H1 (cell line): ENCODE measurements around the gene KRTAP10-4. TPM values are rescaled to one million over a fixed set of nuclear protein-coding genes. Genes with fewer than 3 reads are reported as not detected.

Experiments used
- CTCF ChIA-PET: fragments of 300-600 bp; sonication (Branson Sonifier 250); formaldehyde crosslinking; loops from one replicate; lab custom pipeline; 2021; ENCODE audit not compliant: partially characterized antibody; lab: Charles Lee
- POLR2A ChIA-PET: fragments of 300-600 bp; sonication (Branson Sonifier 250); formaldehyde crosslinking; loops from one replicate; lab custom pipeline; 2021; ENCODE audit warnings: inconsistent platforms; ENCODE audit not compliant: partially characterized antibody; lab: Charles Lee
- DNase-seq, 2 experiments: peaks; one replicate each; pipeline versions ENCODE4 v3.0.0 to v3.0.0-alpha.2; 2010 to 2022; ENCODE audit warnings: low spot score in 2 of 2, low read depth in 1 of 2, mixed read lengths in 1 of 2
- FAIRE-seq: peaks from 2 replicates; lab custom pipeline; 2011; peaks lifted over from hg19 to GRCh38; lab: Jason Lieb, UNC
- H2AFZ ChIP-seq: 2 replicates; pipeline ENCODE4 v1.8.1; 2012; ENCODE audit warnings: low read length, inconsistent platforms
- H2AK5ac ChIP-seq: 2 replicates; pipeline ENCODE4 v1.6.1; 2013; ENCODE audit warnings: low read depth, low read length
- H2BK120ac ChIP-seq: replicated peaks from 2 replicates; pipeline ENCODE3; 2013; ENCODE audit warnings: low read depth, low read length, inconsistent platforms
- H2BK12ac ChIP-seq: 2 replicates; pipeline ENCODE4 v1.6.1; 2013; ENCODE audit warnings: low read depth, low read length
- H2BK15ac ChIP-seq: 2 replicates; pipeline ENCODE4 v1.6.1; 2013; ENCODE audit warnings: low read length
- H2BK20ac ChIP-seq: 2 replicates; pipeline ENCODE4 v1.6.1; 2013; ENCODE audit warnings: low read length
- H2BK5ac ChIP-seq: 2 replicates; pipeline ENCODE4 v1.6.1; 2013; ENCODE audit warnings: low read depth, low read length
- H3K14ac ChIP-seq: 2 replicates; pipeline ENCODE4 v1.6.1; 2013; ENCODE audit warnings: inconsistent platforms; ENCODE audit not compliant: insufficient read length
- H3K18ac ChIP-seq: 2 replicates; pipeline ENCODE4 v1.6.1; 2013; ENCODE audit warnings: low read length; ENCODE audit errors: extremely low read depth
- H3K23ac ChIP-seq: 2 replicates; pipeline ENCODE4 v1.6.1; 2013; ENCODE audit warnings: inconsistent platforms; ENCODE audit not compliant: insufficient read length
- H3K23me2 ChIP-seq: 2 replicates; pipeline ENCODE4 v1.6.1; 2013; ENCODE audit warnings: low read depth, low read length
- H3K27ac ChIP-seq: 2 replicates; pipeline ENCODE4 v1.6.1; 2011; ENCODE audit warnings: low read depth, low read length, inconsistent platforms
- H3K27me3 ChIP-seq, 4 experiments: replicated peaks in 1 of 4; 1 replicate in 1 of 4; 2 replicates in 3 of 4; pipeline versions ENCODE4 v1.6.1 to v1.8.1; 2011 to 2013; ENCODE audit warnings: low read length in 3 of 4, mild to moderate bottlenecking in 3 of 4, inconsistent platforms in 2 of 4, mixed read lengths in 2 of 4, moderate library complexity in 1 of 4; ENCODE audit not compliant: control insufficient read depth in 3 of 4, insufficient read depth in 3 of 4; ENCODE audit errors: extremely low read depth in 1 of 4
- H3K36me3 ChIP-seq, 4 experiments: 2 replicates each; pipeline versions ENCODE4 v1.6.1 to v1.8.1; 2011 to 2013; ENCODE audit warnings: mild to moderate bottlenecking in 4 of 4, low read length in 3 of 4, moderate library complexity in 2 of 4, control low read depth in 1 of 4, inconsistent platforms in 1 of 4; ENCODE audit not compliant: insufficient read depth in 4 of 4, control insufficient read depth in 2 of 4
- H3K4ac ChIP-seq: replicated peaks from 2 replicates; pipeline ENCODE3; 2013; ENCODE audit warnings: low read length, low read depth, mixed read lengths, inconsistent platforms; ENCODE audit not compliant: insufficient read length
- H3K4me1 ChIP-seq, 4 experiments: replicated peaks in 1 of 4; 1 replicate in 1 of 4; 2 replicates in 3 of 4; pipeline versions ENCODE4 v1.6.1 to v1.8.1; 2011 to 2013; ENCODE audit warnings: low read length in 3 of 4, inconsistent platforms in 2 of 4, mixed read lengths in 1 of 4; ENCODE audit not compliant: insufficient read depth in 4 of 4, control insufficient read depth in 3 of 4
- H3K4me2 ChIP-seq, 2 experiments: 2 replicates each; pipeline versions ENCODE4 v1.6.1 to v1.8.1; 2011 to 2013; ENCODE audit warnings: low read depth in 2 of 2, low read length in 2 of 2, control low read depth in 1 of 2, inconsistent platforms in 1 of 2, mild to moderate bottlenecking in 1 of 2; ENCODE audit not compliant: insufficient read depth in 1 of 2
- H3K4me3 ChIP-seq, 4 experiments: fragments of 200-600, 300-600 bp in 1 of 4; sonication (generic), shearing (Covaris generic), sonication (Bioruptor Twin) in 1 of 4; 2 replicates each; pipeline versions ENCODE4 v1.5.1 to v1.8.1; 2011 to 2016; ENCODE audit warnings: low read length in 4 of 4, low read depth in 3 of 4, control low read depth in 2 of 4, inconsistent platforms in 2 of 4, mild to moderate bottlenecking in 2 of 4, mixed read lengths in 1 of 4, moderate library complexity in 1 of 4; ENCODE audit not compliant: insufficient read depth in 2 of 4; ENCODE audit errors: extremely low read depth in 1 of 4
- H3K56ac ChIP-seq: replicated peaks from 2 replicates; pipeline ENCODE3; 2013; ENCODE audit warnings: low read depth, mild to moderate bottlenecking, mixed read lengths, low read length, inconsistent platforms; ENCODE audit not compliant: insufficient read length
- H3K79me1 ChIP-seq: 2 replicates; pipeline ENCODE4 v1.6.1; 2013; ENCODE audit warnings: low read depth, low read length, control low read depth
- H3K79me2 ChIP-seq, 2 experiments: 2 replicates each; pipeline versions ENCODE4 v1.6.1 to v1.8.1; 2012 to 2013; ENCODE audit warnings: low read length in 2 of 2, mild to moderate bottlenecking in 2 of 2, inconsistent platforms in 1 of 2; ENCODE audit not compliant: insufficient read depth in 2 of 2, control insufficient read depth in 1 of 2
- H3K9ac ChIP-seq, 4 experiments: replicated peaks in 1 of 4; 1 replicate in 1 of 4; 2 replicates in 3 of 4; pipeline versions ENCODE4 v1.6.1 to v1.8.1; 2011 to 2013; ENCODE audit warnings: low read depth in 3 of 4, low read length in 3 of 4, control low read depth in 2 of 4, mild to moderate bottlenecking in 2 of 4, moderate library complexity in 2 of 4, inconsistent platforms in 1 of 4; ENCODE audit errors: extremely low read depth in 1 of 4
- H3K9me3 ChIP-seq, 2 experiments: 2 replicates each; pipeline versions ENCODE4 v1.6.1 to v1.8.1; 2012 to 2013; ENCODE audit warnings: mild to moderate bottlenecking in 2 of 2, moderate library complexity in 2 of 2, control low read depth in 1 of 2, inconsistent platforms in 1 of 2, low read depth in 1 of 2, low read length in 1 of 2, mixed read lengths in 1 of 2; ENCODE audit not compliant: insufficient read depth in 2 of 2
- H4K20me1 ChIP-seq, 2 experiments: replicated peaks in 1 of 2; 2 replicates each; pipeline versions ENCODE3 to v1.8.1; 2011 to 2013; ENCODE audit warnings: inconsistent platforms in 2 of 2, low read length in 2 of 2, mild to moderate bottlenecking in 1 of 2; ENCODE audit not compliant: insufficient read depth in 2 of 2, control insufficient read depth in 1 of 2
- H4K5ac ChIP-seq: 2 replicates; pipeline ENCODE4 v1.6.1; 2013; ENCODE audit warnings: low read length, low read depth, mixed read lengths, inconsistent platforms; ENCODE audit not compliant: insufficient read length
- H4K8ac ChIP-seq: 2 replicates; pipeline ENCODE4 v1.8.0; 2013; ENCODE audit warnings: mild to moderate bottlenecking, moderate library complexity, low read length, inconsistent platforms; ENCODE audit not compliant: insufficient read depth; ENCODE audit errors: extremely low read depth
- H4K91ac ChIP-seq: replicated peaks from 2 replicates; pipeline ENCODE3; 2013; ENCODE audit warnings: low read length, mixed read lengths, inconsistent platforms; ENCODE audit not compliant: insufficient read length
- BRCA1 ChIP-seq: IDR thresholded peaks from 2 replicates; pipeline ENCODE4 v1.6.1; 2012; ENCODE audit warnings: low read depth, low read length, improper control_type of control experiment
- CHD1 ChIP-seq: IDR thresholded peaks from 2 replicates; pipeline ENCODE4 v1.6.1; 2012; ENCODE audit warnings: low read depth, low read length, improper control_type of control experiment
- WGBS, 2 experiments: shearing (Covaris generic) in 1 of 2; methylation state at CpG; one replicate each; pipeline versions ENCODE4 v1.1.6 to v1.1.7; 2013 to 2015; ENCODE audit warnings: low lambda C conversion rate in 2 of 2, mixed read lengths in 2 of 2, inconsistent platforms in 1 of 2, low coverage in 1 of 2, missing lambda C conversion rate in 1 of 2; ENCODE audit not compliant: insufficient replicate concordance in 2 of 2, insufficient coverage in 1 of 2, insufficient read length in 1 of 2; ENCODE audit errors: extremely low coverage in 1 of 2, missing lambda C conversion rate in 1 of 2; 5-methylcytosine and 5-hydroxymethylcytosine counted together
- polyA plus RNA-seq, 7 experiments: library from polyadenylated mRNA; depleted of rRNA in 3 of 7; stranded (reverse) in 5 of 7; unstranded in 2 of 7; fragments of >200 nt in 5 of 7; fragments of 200-250 nt in 2 of 7; gene quantifications; 1 replicate in 5 of 7; 2 replicates in 1 of 7; 4 replicates in 1 of 7; pipeline versions ENCODE4 v1.2.1 to v1.2.3, GENCODE V29; 2011 to 2013; ENCODE audit warnings: missing spikeins in 2 of 7, mixed read lengths in 2 of 7
- total RNA-seq: library from RNA; stranded (reverse); fragmentation: NEBNext Ultra II Directional; extraction: Animal tissue kit (Norgen Biotek cat#: 25700); gene quantifications from 2 replicates; pipeline ENCODE4 v1.2.1, GENCODE V29; 2021

The KRTAP10-4 gene
- total and polyA plus RNA-seq, 2 of the 8 experiments (the other 6 are each of a cell fraction or from before 2014, with no cell fraction given): not detected

- 73% methylated on average over 2 of the region's 2 CpGs; no CpG with 5 or more reads in 1 of the 2 experiments for WGBS, 2 experiments
- POLR2A ChIA-PET: no interaction called here
Measured at GRCh38 chr21:44524414-44525371, 48.8 kb upstream of the KRTAP10-4 start.

More at GRCh38 chr21:44524414-44525371, 48.8 kb upstream of the KRTAP10-4 start:
- no peak overlapping the region for H4K5ac ChIP-seq
- no peak overlapping the region for H3K4me3 ChIP-seq
- no peak overlapping the region for H3K4ac ChIP-seq
- H4K8ac ChIP-seq: no peak overlapping the region
- H2AK5ac ChIP-seq: peak overlapping the region; percentile 75
- H3K23me2 ChIP-seq: peaks cover 12% of the 10 kb centered on the region; the same call in 1 of the 2 replicates
- peaks cover 3% of the 10 kb centered on the region; the same call in 1 of the 2 replicates for H3K79me1 ChIP-seq
- peaks cover 0 to 3% (median 0%) of the 10 kb centered on the region in 4 experiments; a peak in 1 of 7 replicates for H3K27me3 ChIP-seq
- no peak overlapping the region for H3K27ac ChIP-seq
- peaks cover 0 to 15% of the 10 kb centered on the region in 2 experiments; a peak in 2 of 4 replicates for H3K9me3 ChIP-seq
- H2BK5ac ChIP-seq: peak overlapping the region; percentile 52; the same call in 1 of the 2 replicates
- no peak overlapping the region for H3K9ac ChIP-seq
- no peaks in the 10 kb centered on the region for H3K36me3 ChIP-seq
- H3K18ac ChIP-seq: no peak overlapping the region; the same call in 1 of the 2 replicates
- H2BK12ac ChIP-seq: 0 out of 2 replicates have a peak overlapping the region, but pooled peaks have one; percentile 87
- TF ChIP-seq BRCA1 (0 out of 2 replicates have a peak, but pooled peaks have one; percentile 6), CHD1 (no peak)
- TF ChIP-seq, all 59 proteins: peak for 1
- DNase-seq: no peak
- H4K91ac ChIP-seq: no peak overlapping the region
- no peak overlapping the region for H2AFZ ChIP-seq
- no peak for FAIRE-seq
- no peak overlapping the region for H3K56ac ChIP-seq
- CTCF ChIA-PET: interaction anchor here (1.3 to 1.6 kb wide), 2 partner anchors 14 to 55 kb away, joined by 3 to 5 read pairs; no protein-coding TSS in a partner anchor
- H3K4me1 ChIP-seq: no peaks in the 10 kb centered on the region; a peak in 1 of 7 replicates
- no peak overlapping the region for H3K14ac ChIP-seq
- no peaks in the 10 kb centered on the region for H3K79me2 ChIP-seq
- H4K20me1 ChIP-seq: no peaks in the 10 kb centered on the region
- H2BK15ac ChIP-seq: peak overlapping the region; percentile 95; the same call in 1 of the 2 replicates
- H2BK20ac ChIP-seq: no peak overlapping the region; the same call in 1 of the 2 replicates
- H3K4me2 ChIP-seq: no peak overlapping the region
- no peak overlapping the region for H2BK120ac ChIP-seq
- H3K23ac ChIP-seq: no peak overlapping the region
